HepG2 (cell line): ENCODE data around the gene GNGT2. TPM values are rescaled to one million over a fixed set of nuclear protein-coding genes. Genes with fewer than 3 reads are reported as not detected.

Source experiments
- ATAC-seq: fragments of 200-7000 bp; cut with Tn5 transposase; 3 replicates; pipeline ENCODE4 v1.9.1; 2020; ENCODE audit warnings: mild to moderate bottlenecking, moderate library complexity
- BruUV-seq: library from RNA; stranded (reverse); fragments of 400-500 nt; replicated peaks from 2 replicates; lab custom pipeline; 2021; lab: Mats Ljungman, UMichigan
- CTCF ChIA-PET: fragments of 300-600 bp; formaldehyde crosslinking; extraction: SDS; loops from one replicate; lab custom pipeline; 2021; ENCODE audit warnings: low total read pairs, inconsistent platforms, low intra/inter-chr PET ratio; lab: Yijun Ruan, JAX
- POLR2A ChIA-PET: fragments of 350-600 bp; sonication (Branson Sonifier 250); formaldehyde crosslinking; loops from one replicate; lab custom pipeline; 2020; ENCODE audit warnings: antibody characterized with exemption, inconsistent platforms; lab: Yijun Ruan, JAX
- DNase-seq: peaks from one replicate; pipeline ENCODE4 v3.0.0-alpha.2; 2015; ENCODE audit warnings: low spot score
- FAIRE-seq: peaks from 3 replicates; lab custom pipeline; 2011; peaks lifted over from hg19 to GRCh38; lab: Jason Lieb, UNC
- H2AFZ ChIP-seq: one replicate; pipeline ENCODE4 v1.6.1; 2011; ENCODE audit warnings: low read length, inconsistent platforms
- H3K27ac ChIP-seq: fragments of 300-600 bp; 3 replicates; pipeline ENCODE4 v1.8.0; 2011; ENCODE audit warnings: mixed run types, mild to moderate bottlenecking, mixed read lengths, low read length, inconsistent platforms; ENCODE audit not compliant: insufficient read depth; ENCODE audit errors: extremely low read length
- H3K27me3 ChIP-seq, 2 experiments: fragments of 200-600 bp in 1 of 2; 2 replicates in 1 of 2; 3 replicates in 1 of 2; pipeline versions ENCODE4 v1.6.0 to v1.8.0; 2011; ENCODE audit warnings: low read length in 2 of 2, mild to moderate bottlenecking in 2 of 2, moderate library complexity in 2 of 2, inconsistent platforms in 1 of 2; ENCODE audit not compliant: insufficient read depth in 2 of 2, control insufficient read depth in 1 of 2
- H3K36me3 ChIP-seq, 2 experiments: fragments of 200-600 bp in 1 of 2; replicated peaks in 1 of 2; 2 replicates in 1 of 2; 3 replicates in 1 of 2; pipeline versions ENCODE4 v1.5.1 to v1.8.0; 2011; ENCODE audit warnings: low read length in 2 of 2, inconsistent platforms in 1 of 2; ENCODE audit not compliant: insufficient read depth in 2 of 2, control insufficient read depth in 1 of 2
- H3K4me1 ChIP-seq: 2 replicates; pipeline ENCODE4 v1.5.1; 2012; ENCODE audit warnings: low read length, inconsistent platforms; ENCODE audit not compliant: insufficient read depth
- H3K4me2 ChIP-seq: 2 replicates; pipeline ENCODE4 v1.6.0; 2011; ENCODE audit warnings: low read depth, low read length, inconsistent platforms
- H3K4me3 ChIP-seq, 3 experiments: fragments of 200-600 bp in 1 of 3; sonication (generic), shearing (Covaris generic) in 1 of 3; replicated peaks in 1 of 3; 2 replicates each; pipeline ENCODE4 v1.5.1; 2011 to 2016; ENCODE audit warnings: low read length in 3 of 3, inconsistent platforms in 2 of 3, low read depth in 2 of 3, mild to moderate bottlenecking in 2 of 3, control low read depth in 1 of 3, mixed read lengths in 1 of 3; ENCODE audit not compliant: insufficient read depth in 1 of 3
- H3K79me2 ChIP-seq: one replicate; pipeline ENCODE4 v1.6.1; 2011; ENCODE audit warnings: low read length, inconsistent platforms; ENCODE audit not compliant: insufficient read depth
- H3K9ac ChIP-seq: 2 replicates; pipeline ENCODE4 v1.6.0; 2011; ENCODE audit warnings: mild to moderate bottlenecking, low read depth, low read length, inconsistent platforms; ENCODE audit not compliant: insufficient read depth
- H3K9me3 ChIP-seq: 2 replicates; pipeline ENCODE4 v1.5.1; 2012; ENCODE audit warnings: mild to moderate bottlenecking, low read length
- H4K20me1 ChIP-seq: 2 replicates; pipeline ENCODE4 v1.6.0; 2011; ENCODE audit warnings: inconsistent platforms, mild to moderate bottlenecking, low read length, moderate library complexity; ENCODE audit not compliant: insufficient read depth
- AGO1 ChIP-seq: fragments of 200-400 bp; formaldehyde crosslinking; IDR thresholded peaks from 2 replicates; pipeline ENCODE4 v1.6.1; 2017; ENCODE audit warnings: mild to moderate bottlenecking, low read depth, low read length, moderate library complexity; ENCODE audit not compliant: poor library complexity, severe bottlenecking
- FOSL1 ChIP-seq: sonication (generic); formaldehyde crosslinking; IDR thresholded peaks from 2 replicates; pipeline ENCODE4 v1.9.0; 2021; ENCODE audit warnings: missing genetic modification reagents, borderline replicate concordance
- FOXO1 ChIP-seq: sonication (generic); formaldehyde crosslinking; IDR thresholded peaks from 2 replicates; pipeline ENCODE4 v1.4.0; 2020; ENCODE audit warnings: missing genetic modification reagents
- HMGXB4 ChIP-seq, 2 experiments: sonication (generic) in 1 of 2; formaldehyde crosslinking in 1 of 2; IDR thresholded peaks; 2 replicates each; pipeline versions ENCODE4 v1.4.0 to v1.6.1; 2018 to 2020; ENCODE audit warnings: missing genetic modification reagents in 2 of 2, borderline replicate concordance in 1 of 2, low read depth in 1 of 2, mild to moderate bottlenecking in 1 of 2, missing biosample characterization in 1 of 2
- IRF2 ChIP-seq: IDR thresholded peaks from 2 replicates; pipeline ENCODE4 v1.6.1; 2018; ENCODE audit warnings: missing genetic modification reagents, missing compliant biosample characterization
- MAFK ChIP-seq, 2 experiments: IDR thresholded peaks in 1 of 2; conservative IDR thresholded peaks in 1 of 2; 2 replicates each; pipeline ENCODE4 v1.6.1; 2011; ENCODE audit warnings: improper control_type of control experiment in 2 of 2, low read length in 2 of 2
- MTA1 ChIP-seq: sonication (generic); formaldehyde crosslinking; IDR thresholded peaks from 2 replicates; pipeline ENCODE4 v1.4.0; 2020; ENCODE audit warnings: missing genetic modification reagents, mild to moderate bottlenecking, borderline replicate concordance
- NR2C2 ChIP-seq: sonication (generic); formaldehyde crosslinking; IDR thresholded peaks from 2 replicates; pipeline ENCODE4 v1.4.0; 2020; ENCODE audit warnings: missing genetic modification reagents, mild to moderate bottlenecking, moderate library complexity, borderline replicate concordance
- SNAPC4 ChIP-seq: sonication (generic); formaldehyde crosslinking; IDR thresholded peaks from 2 replicates; pipeline ENCODE4 v1.4.0; 2020; ENCODE audit warnings: mild to moderate bottlenecking, missing genetic modification reagents
- SP1 ChIP-seq, 2 experiments: fragments of 450-650 bp in 1 of 2; sonication (generic) in 1 of 2; formaldehyde crosslinking in 1 of 2; IDR thresholded peaks; 2 replicates each; pipeline versions ENCODE4 v1.4.0 to v1.6.1; 2016 to 2020; ENCODE audit warnings: missing genetic modification reagents in 1 of 2
- USF2 ChIP-seq, 2 experiments: sonication (generic) in 1 of 2; formaldehyde crosslinking in 1 of 2; IDR thresholded peaks; 2 replicates each; pipeline versions ENCODE4 v1.5.1 to v1.6.1; 2011 to 2020; ENCODE audit warnings: borderline replicate concordance in 1 of 2, low read depth in 1 of 2, low read length in 1 of 2, mild to moderate bottlenecking in 1 of 2, missing genetic modification reagents in 1 of 2, moderate library complexity in 1 of 2
- ZFP1 ChIP-seq: IDR thresholded peaks from 2 replicates; pipeline ENCODE4 v1.6.1; 2016
- ZNF547 ChIP-seq: sonication (generic); formaldehyde crosslinking; IDR thresholded peaks from 2 replicates; pipeline ENCODE4 v1.5.1; 2020; ENCODE audit warnings: mild to moderate bottlenecking, missing genetic modification reagents
- WGBS: methylation state at CpG from one replicate; pipeline ENCODE4 v1.1.6; 2017; ENCODE audit warnings: low lambda C conversion rate; 5-methylcytosine and 5-hydroxymethylcytosine counted together
- in situ Hi-C: cut with HindIII; loops from 2 replicates; pipeline ENCODE4 v1.10.0; 2017; ENCODE audit warnings: low pct_unique_long_range_greater_than_20kb; ENCODE audit not compliant: extremely low pct_ligation_motif_present
- intact Hi-C: fragments of 100-400 bp; cut with micrococcal nuclease; formaldehyde crosslinking; loops from one replicate; pipeline ENCODE4 v1.10.0; 2022; ENCODE audit not compliant: unreplicated experiment
- polyA plus RNA-seq, 8 experiments: library from polyadenylated mRNA; depleted of rRNA in 3 of 8; stranded (reverse) in 7 of 8; unstranded in 1 of 8; fragments of >200 nt; fragmentation: Illumina TruSeq in 4 of 8; extraction: Trizol in 4 of 8; gene quantifications; 2 replicates each; pipeline versions ENCODE4 v1.2.1 to v1.2.3, GENCODE V29; 2011 to 2016; ENCODE audit warnings: low read depth in 4 of 8, missing spikeins in 1 of 8, mixed read lengths in 1 of 8; ENCODE audit not compliant: insufficient read depth in 1 of 8
- total RNA-seq, 5 experiments: library from RNA; depleted of rRNA; stranded (reverse); fragments of >200 nt; fragmentation: Illumina TruSeq; extraction: Trizol; gene quantifications; 2 replicates each; pipeline ENCODE4 v1.2.3, GENCODE V29; 2016; ENCODE audit warnings: low read depth in 1 of 5

The GNGT2 gene
- total and polyA plus RNA-seq, 2 of the 13 experiments (the other 11 are each of a cell fraction or from before 2014, with no cell fraction given), result not detected

- no peak for TF ChIP-seq SP1 (IDR thresholded peaks at IDR 0.05)
- no peak for TF ChIP-seq SP1 (CRISPR knock-in tag; IDR thresholded peaks at IDR 0.05)
- no peak for TF ChIP-seq HMGXB4 (CRISPR knock-in tag; IDR thresholded peaks at IDR 0.05; ENCODE audit: borderline replicate concordance in 1 of 2, low read depth in 1 of 2)
- no peak for TF ChIP-seq MAFK (conservative IDR thresholded peaks at IDR 0.05 in 1 of 2, IDR thresholded peaks at IDR 0.05 in 1 of 2; ENCODE audit: low read length in 2 of 2)
- TF ChIP-seq, all 625 proteins: peak for 0
Observed at GRCh38 chr17:49209061-49209571, 1.3 kb downstream of the GNGT2 start (continued).

- Histone ChIP-seq H3K4me3 (no peak overlapping the region), H3K4me2 (no peak overlapping the region), H2AFZ (no peak overlapping the region), H4K20me1 (no peaks in the 10 kb centered on the region), H3K36me3 (no peaks in the 10 kb centered on the region), H3K79me2 (no peaks in the 10 kb centered on the region), H3K9me3 (no peaks in the 10 kb centered on the region), H3K9ac (no peak overlapping the region), H3K27me3 (peaks cover 5 to 70% of the 10 kb centered on the region in 2 experiments; a peak in 4 of 5 replicates), H3K4me1 (no peaks in the 10 kb centered on the region), H3K27ac (no peak overlapping the region)
- BruUV-seq, result no TSS peak
- WGBS, result 52% methylated on average over 2 of the region's 2 CpGs
- FAIRE-seq (no peak), ATAC-seq (no peak), DNase-seq (no peak)
- ChIA-PET POLR2A (no interaction called here), CTCF (no interaction called here)
- in situ Hi-C loops (no loop called here), intact Hi-C loops (no loop called here)
- TF ChIP-seq AGO1, result no peak
- TF ChIP-seq IRF2 (CRISPR knock-in tag), result no peak
- TF ChIP-seq FOSL1 (CRISPR knock-in tag), result no peak
- no peak for TF ChIP-seq ZNF547
- no peak for TF ChIP-seq ZFP1 (CRISPR knock-in tag)
- no peak for TF ChIP-seq USF2 (IDR thresholded peaks at IDR 0.05; ENCODE audit: low read depth, low read length)
- no peak for TF ChIP-seq USF2 (CRISPR knock-in tag; IDR thresholded peaks at IDR 0.05; ENCODE audit: borderline replicate concordance)
- no peak for TF ChIP-seq MTA1 (CRISPR knock-in tag)
- no peak for TF ChIP-seq NR2C2 (CRISPR knock-in tag)
- TF ChIP-seq FOXO1 (CRISPR knock-in tag), result no peak
- TF ChIP-seq SNAPC4 (CRISPR knock-in tag), result no peak
Observed at GRCh38 chr17:49204516-49204915, 5.9 kb downstream of the GNGT2 start.
